ENCODE measurements around the gene SPINK6. TPM values are rescaled to one million over a fixed set of nuclear protein-coding genes. Genes with fewer than 3 reads are reported as not detected.

SPINK6 gene, protein sequence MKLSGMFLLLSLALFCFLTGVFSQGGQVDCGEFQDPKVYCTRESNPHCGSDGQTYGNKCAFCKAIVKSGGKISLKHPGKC
- total RNA-seq, result not detected

DNA sequence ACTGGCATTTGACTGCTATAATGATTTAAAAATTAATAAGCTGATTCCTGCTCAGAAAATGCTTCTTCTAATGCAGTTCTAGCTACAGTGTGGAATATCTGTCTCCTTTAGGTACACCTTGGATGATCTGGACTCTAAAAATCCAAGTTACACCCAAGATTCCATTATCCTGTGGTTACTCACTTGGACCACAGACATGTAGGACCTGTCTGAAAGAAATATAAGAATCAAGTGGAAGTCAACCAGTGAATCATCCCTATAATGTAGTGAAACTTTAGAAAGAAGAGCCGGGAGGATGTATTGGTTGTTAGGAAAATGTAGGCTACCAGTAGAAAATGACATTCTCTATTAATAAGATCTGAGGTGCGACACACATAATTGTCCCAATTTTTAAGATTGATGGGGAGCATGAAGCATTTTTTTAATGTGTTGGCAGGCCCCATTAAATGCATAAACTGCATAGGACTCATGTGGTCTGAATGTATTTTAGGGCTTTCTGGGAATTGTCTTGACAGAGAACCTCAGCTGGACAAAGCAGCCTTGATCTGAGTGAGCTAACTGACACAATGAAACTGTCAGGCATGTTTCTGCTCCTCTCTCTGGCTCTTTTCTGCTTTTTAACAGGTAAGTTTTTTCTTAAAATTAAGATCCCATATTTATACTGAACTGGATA, at the start of gene SPINK6:
TSS of gene SPINK6 (plus strand) at position 512 of the 673 bp plus-strand sequence. CDS start at position 567, 55 bp downstream.
- no peak for DNase-seq (ENCODE audit: low spot score)

DNA sequence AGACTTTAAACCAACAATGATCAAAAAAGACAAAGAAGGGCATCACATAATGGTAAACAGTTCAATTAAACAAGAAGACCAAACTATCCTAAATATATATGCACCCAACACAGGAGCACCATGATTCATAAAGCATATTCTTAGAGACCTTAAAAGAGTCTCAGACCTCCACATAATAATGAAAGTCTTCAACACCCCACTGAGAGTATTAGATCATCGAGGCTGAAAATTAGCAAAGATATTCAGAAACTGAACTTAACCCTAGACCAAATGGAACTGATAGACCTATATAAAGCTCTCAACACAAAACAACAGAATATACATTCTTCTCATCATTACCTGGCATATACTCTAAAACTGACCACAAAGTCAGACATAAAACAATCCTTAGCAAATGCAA, 46.2 kb upstream of the SPINK6 start:
- DNase-seq (ENCODE audit: low spot score), result no peak

DNA sequence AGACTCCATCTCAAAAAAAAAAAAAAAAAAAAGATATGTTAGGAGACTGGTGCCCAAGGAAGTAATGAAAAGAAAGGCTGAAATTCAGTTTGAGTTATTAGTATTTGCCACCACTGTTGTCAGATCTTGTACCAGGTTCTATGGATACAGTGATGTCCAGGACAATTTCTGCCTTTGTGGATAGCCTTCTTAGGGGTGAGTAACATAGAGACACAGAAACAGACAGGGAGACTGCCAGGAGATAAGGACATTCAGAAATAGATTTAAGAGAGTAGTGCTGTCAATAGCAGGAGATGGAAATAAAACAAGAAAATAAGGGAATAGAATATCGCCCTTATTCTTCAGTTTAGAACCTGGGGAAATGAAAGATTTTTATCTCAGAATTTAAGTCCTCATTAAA, 40.8 kb upstream of the SPINK6 start:
- DNase-seq (ENCODE audit: low spot score), result no peak

DNA sequence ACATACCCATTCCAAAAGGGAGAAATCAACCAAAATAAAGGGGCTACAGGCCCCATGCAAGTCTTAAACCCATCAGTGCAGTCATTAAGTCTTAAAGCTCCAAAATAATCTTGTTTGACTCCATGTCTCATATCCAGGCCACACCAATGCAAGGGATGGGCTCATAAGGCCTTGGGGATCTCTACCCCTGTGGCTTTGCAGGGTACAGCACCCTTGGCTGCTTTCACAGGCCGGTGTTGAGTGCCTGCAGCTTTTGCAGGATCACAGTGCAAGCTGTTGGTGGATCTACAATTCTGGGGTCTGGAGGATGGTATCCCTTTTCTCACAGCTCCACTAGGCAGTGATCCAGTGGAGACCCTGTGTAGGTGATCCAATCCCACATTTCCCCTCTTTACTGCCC, 39.5 kb upstream of the SPINK6 start:
- no peak for DNase-seq (ENCODE audit: low spot score)

DNA sequence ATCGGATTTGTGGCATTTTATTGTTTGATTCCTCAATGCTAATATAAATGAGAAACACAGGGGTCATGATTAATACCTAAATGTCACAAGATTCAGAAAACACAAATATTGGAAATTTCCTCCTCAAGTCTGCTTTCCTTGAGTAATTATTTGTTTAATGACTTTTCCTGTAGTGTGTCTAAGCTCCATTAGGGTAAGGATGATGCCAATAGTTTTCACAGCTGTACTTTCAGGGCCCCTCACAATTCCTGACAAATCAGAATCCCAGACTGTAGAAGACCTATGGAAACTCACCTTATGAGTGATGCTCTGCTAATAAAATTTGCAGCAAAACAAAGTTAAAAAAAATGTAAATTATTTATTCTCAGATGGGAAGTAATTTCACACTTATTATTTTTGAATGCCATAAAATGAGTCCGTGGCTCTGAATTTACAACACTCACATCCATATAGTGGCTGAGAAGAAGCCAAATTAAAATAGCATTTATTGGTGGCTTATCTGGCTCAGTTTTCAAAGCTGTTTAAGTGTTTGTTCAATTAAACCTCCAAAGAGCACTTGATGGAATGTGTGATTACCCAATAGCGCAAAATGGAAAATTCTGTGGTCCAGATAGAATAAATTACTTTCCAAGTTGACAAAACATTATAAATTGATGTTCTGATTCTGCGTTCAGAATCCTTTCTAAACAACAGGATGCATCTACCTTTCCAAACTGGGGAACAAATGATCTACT, 36.1 kb upstream of the SPINK6 start:
- no peak for DNase-seq (ENCODE audit: low spot score)

DNA sequence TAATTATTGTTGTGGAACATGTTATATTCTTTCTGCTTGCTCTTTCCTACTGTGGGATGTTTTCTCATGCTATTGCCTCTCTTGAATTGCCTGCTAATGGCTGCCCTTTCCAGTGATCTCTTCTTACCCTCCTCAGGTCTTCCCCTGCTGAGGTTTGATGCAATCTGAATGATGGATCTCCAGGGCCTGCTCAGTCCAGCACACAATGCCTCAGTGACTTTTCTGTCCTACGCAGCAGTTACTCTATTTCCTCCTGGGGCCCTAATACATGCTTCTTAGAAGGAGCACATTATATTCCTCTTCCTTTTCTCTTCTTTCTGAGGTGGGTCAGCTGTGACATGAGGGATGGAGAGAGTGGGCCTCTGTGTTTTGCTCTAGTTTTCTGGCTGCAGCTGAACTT, 34.6 kb upstream of the SPINK6 start, which contains the start of gene SPINK14:
TSS of gene SPINK14 (plus strand) at position 301 of the 400 bp plus-strand sequence. CDS start 1,187 bp downstream, outside the sequence.
- no peak for DNase-seq (ENCODE audit: low spot score)

DNA sequence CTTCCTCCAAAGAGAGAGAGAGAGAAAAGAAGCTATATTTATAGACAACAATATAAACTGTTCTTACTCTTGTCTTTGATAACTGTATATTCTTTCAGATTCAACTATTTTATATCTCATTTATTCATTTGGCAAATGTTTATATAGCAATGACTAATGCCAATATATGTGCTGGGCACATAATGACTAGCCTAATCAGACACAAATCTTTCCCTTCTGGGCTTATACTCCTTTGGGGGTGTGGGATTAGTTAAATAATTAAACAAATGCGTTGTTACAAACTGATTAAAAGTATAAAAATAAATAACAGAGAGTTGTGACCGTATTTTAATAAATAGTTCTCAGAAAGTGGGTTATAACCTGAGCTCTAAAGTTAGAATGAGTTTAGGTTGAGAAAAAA, 30.5 kb upstream of the SPINK6 start:
- no peak for DNase-seq (ENCODE audit: low spot score)

DNA sequence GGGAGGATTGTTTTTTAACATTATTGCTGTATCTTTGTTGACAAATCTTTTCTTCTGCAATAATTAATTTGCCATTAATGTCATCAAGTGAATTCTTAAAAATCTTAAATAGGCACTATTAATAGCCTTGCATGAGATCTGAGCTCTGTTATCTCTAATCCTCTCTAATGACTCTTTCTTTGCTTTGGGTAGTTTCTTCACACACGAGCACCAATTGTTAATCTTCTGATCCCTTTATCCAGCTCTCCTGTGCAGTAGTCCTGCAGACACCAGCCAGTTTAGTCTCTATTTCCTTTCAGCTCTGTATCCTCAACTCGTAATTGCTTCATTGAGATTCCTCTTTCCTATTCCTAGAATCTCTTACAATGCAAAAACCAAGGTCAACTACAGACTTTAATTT, 26.4 kb upstream of the SPINK6 start:
- DNase-seq (ENCODE audit: low spot score), result no peak

DNA sequence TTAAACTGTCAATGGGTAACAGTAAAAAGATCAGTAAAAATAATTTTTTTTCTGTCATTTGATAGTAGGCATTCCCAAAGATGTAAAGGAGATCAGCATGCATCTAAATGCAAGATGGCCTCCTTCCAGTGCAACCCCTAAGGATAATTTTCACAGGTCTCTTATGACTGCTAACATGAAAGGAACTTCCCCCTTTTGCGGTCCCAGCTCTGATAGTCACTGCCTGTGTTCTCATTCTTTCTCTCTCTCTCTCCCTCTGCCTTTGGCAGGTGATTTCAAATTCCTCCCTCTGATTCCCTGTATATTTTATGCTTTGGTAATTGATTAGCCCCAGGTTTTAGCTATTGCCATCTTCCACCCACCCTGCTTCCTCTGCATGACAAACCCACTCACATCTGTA, 25.6 kb upstream of the SPINK6 start:
- no peak for DNase-seq (ENCODE audit: low spot score)

DNA sequence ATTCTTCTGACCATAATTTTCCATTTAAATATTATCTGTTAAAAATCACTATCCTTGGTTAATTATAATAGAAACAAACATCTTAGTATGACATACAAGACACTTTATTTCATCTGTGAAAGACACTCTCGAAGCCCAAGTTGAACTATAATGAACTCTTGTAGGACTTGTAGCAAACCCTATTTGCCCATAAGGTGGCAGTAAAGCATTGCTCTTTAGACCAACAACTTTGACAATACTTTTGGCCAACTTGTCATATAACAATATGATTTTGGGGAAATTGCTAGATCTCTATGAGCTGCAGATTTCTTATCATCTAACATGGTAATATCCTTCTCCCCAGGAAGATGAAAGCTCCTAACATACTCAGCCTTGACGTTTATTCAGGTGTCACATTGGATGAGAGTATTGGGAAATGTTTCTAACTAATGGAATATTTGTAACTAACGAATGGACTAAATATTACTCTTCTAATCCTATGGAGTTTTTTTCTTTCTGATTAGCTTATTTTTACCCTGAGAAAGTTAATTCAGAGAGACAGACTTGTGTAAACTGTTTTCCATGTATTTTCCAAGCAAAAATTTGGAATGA, 23.5 kb upstream of the SPINK6 start:
- no peak for DNase-seq (ENCODE audit: low spot score)

DNA sequence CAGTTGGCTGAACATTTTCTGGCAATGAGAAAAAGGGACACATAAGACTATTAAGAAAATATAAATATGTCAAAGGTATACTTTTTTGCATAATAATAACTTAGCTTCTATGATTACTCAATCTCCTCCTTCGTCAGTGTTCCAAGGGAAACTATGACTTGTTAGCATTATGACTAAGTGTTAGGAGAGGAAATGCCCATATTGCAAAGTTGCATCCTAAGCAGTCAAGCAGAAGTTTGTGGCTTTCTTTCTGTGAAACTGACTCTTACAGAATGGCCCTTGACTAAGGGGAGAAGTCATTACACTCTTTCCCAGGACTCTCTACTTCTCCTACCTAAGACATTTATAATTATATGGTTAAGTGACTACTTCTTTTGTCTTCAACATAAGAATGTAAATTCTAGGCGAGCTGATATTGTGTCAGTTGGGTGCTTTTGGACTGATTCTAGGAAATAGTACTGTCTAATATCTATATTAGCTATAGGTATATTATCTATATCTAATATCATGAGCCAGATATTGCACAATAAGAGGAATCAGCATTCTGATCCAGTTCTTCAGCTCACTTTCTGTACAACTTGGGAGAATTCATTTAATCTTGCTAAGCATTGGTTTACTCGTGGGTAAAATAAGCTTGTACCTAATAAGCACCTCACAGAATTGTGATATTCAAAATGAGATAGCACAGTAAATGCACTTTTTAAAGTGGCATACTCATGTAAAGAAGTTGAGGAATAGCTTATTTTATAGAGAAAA, 16.4 kb upstream of the SPINK6 start:
- no peak for DNase-seq (ENCODE audit: low spot score)

DNA sequence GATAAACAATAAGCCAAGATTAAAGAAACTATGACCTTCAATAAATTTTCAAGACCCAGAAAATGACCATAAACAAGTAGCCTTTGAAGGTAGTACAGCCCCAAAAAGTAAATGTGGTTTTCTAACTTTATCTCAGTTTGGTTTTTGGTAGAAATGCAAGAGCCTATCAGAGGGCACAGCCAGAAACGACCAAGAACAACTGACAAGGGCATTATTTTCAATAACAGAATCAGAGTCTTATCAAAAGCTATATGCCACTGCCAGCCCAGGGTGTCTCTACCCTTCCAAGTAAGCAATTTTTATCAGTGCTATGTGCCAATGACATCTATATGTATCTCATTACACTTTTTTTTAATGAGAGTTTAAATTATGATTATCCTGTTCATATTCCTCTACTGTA, 11.8 kb upstream of the SPINK6 start:
- no peak for DNase-seq (ENCODE audit: low spot score)

DNA sequence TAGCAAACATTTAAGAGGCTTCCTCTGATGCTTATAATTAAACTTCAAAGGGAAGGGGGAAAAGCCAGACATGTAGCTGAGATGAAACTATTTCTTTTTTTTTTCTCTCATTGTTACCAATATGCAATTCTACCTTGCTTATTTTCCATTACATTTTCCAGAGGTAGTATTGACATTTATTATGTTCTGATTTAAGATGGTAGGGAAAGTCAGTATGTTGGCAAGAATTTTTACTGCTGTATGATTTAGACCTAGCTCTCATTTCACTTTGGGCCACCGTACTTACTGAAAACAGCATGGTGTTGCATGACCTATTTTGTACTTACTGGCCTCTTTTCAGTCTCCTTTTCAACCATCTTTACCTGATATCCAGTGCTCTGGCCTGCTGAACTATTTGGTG, 9.6 kb upstream of the SPINK6 start:
- no peak for DNase-seq (ENCODE audit: low spot score)

DNA sequence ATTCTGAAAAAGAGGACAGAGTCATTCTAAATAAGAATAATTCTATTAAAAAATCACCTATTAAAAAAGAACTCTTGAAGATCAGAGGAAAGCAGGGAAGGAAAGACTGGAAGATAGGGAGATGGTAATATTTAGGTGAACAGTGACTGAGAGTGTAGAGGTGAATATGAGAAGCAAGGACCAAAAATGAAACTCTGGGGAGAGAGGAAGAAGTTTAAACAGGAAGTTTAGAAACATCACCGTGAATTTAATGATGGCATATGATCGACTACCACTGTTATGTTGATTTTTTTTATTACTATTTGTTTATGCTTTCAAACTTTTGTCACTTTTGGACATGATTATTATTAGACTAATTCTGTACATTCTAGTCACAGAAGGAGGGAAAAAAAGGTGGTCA, 1.7 kb upstream of the SPINK6 start:
- no peak for DNase-seq (ENCODE audit: low spot score)

DNA sequence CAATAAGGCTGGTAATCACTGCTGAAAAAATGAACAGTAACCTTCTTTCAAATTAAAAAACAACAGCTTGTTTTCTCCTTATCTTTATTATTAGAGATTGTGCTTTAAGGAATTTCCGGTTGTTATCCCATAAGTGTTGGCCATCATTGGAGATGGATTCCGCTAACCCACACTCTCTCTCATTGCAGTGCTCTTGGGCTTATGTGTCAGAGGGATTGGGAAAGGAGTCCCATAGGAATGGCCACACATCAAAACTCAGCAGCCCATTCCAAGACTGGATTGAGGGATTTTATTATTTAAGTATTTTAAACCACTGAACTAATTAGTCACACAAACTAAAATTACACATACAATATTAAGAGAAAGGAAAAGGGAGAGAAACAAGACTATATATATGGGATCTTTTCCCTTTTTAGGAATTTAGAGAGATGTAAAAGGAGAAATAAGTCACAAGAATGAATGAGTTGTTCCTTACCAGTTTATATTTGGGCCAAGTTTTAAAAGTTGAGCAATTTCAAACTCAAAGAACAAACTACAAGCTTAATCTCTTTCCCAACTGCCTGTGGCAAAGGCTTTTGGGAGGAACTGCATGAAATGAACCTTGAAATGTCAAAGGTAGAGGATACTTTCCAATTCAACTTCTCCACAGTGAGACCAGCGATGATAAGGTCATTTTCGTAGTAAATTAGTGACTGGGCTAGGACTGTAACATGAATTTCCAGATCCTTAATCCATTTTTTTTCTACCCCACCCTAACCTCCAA, 2.4 kb downstream of the SPINK6 start:
- no peak for DNase-seq (ENCODE audit: low spot score)

DNA sequence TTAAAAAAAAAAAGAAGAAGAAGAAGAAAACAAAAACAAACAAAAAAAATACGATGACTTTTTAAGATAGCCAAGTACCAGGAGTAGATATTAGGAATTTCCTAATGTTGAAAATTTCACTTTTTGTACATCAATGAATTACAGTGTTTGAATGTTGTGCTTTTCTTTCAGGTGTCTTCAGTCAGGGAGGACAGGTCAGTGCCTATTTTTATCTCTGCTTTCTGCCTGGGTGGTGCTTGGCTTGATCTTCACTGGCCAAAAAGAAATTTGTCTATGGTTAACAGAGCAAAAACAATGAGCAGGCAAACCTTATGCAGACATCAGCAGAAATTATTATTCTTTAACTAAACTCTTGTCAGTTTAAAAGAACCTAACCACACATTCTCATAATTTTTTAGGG, 3.0 kb downstream of the SPINK6 start:
- no peak for DNase-seq (ENCODE audit: low spot score)

DNA sequence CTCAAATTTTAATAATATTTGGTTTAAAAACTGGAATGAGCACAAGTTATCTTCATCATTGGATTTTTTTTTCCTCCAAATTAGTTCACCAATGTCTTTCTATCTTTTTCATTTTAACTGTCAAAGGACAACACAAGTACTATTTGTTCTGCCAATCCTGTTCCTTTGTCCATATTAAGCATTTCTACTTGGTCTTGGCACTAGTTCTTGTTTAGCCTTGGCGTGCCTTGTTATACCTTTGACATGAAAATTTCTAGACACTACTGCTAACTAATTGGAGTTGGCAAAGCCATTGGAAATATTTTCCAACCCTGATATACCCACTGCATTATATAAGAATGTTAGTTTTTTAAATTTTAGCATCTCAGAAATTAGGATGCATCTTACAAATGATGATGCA, 3.8 kb downstream of the SPINK6 start:
- no peak for DNase-seq (ENCODE audit: low spot score)

DNA sequence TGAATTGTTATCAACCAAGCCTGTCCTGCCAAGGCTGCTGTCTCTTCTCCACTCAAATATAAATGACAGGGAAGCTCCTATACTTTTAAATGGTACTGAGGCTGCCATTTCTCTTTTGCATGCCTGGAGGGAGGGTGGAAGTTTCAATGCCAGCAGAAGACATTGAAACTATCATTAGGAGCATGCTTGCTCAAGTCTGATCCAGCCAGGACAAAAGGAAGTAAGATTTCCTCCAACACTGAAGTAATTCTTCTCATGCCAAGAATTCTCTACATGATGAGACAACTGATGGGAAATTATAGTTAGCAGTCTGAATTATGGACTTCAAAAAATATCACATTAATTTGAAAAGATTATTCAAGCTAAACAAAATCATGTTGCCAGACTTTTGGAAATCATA, 5.4 kb downstream of the SPINK6 start:
- no peak for DNase-seq (ENCODE audit: low spot score)

DNA sequence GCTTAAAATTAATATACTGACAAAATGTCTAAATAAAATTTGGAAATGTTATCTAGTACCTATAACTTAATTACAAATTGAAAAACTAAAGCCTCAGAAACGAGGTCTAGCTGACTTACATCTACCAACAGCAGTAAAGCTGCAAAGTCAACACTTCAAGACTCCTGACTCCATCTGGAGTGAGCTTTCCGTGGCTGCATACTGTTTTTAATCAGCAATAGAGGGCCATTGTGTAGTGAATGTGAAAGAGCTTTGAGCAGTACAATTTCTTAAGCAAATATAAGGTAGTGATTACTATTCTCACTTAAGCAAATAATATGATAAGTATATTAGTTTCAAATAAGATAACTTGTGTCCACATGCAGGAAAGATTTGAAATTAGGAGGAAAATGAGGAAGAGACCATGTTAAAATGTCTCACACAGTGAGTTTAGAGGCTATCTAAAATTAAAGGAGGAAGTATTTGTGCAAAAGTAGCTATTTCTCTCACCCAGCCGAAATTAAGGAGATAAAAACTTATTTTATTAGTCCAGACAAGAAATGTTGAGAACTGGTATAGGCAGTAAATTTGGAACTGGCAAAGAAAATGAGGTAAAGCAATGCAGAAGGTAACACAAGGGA, 6.4 kb downstream of the SPINK6 start:
- DNase-seq (ENCODE audit: low spot score), result no peak

DNA sequence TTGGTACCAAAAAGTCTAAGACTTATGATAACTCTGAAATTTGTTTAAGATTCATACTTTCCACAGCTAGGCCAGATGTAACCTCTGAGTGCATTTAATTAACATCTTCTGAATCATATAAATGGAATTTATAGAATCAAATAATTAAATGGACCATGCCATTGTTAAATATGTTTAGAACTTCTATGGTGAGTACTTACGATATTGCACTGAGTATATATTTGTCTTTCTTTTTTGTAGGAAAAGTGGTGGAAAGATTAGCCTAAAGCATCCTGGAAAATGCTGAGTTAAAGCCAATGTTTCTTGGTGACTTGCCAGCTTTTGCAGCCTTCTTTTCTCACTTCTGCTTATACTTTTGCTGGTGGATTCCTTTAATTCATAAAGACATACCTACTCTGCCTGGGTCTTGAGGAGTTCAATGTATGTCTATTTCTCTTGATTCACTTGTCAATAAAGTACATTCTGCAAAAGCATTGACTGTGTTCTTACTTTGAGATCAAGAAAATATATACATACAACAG, 11.9 kb downstream of the SPINK6 start:
- DNase-seq (ENCODE audit: low spot score), result no peak

DNA sequence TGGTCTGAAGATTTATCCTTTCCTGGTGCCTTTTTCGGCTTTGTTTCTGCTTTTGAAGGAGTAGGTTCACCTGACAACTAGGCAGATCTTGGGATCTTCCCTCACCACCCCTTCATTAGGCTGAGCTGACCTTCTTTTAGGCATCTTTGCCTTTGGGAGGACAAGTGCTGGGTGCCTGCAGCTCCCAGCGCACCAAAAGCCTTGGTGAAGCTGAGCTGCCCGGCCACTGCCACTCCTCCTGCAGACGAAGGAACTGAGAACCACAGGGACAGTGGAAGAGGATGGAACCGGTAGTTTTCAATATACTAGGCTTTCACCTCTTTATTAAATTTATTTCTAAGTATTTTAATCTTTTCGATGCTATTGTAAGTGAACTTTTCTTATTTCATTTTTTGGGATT, 18.7 kb downstream of the SPINK6 start:
- DNase-seq (ENCODE audit: low spot score), result no peak
